D721Med (cell line): ENCODE data around the gene CCDC167.

ENCODE experiments used
- DNase-seq: peaks from one replicate; pipeline ENCODE4 v3.0.0; 2011; ENCODE audit warnings: low spot score; ENCODE audit not compliant: insufficient read length
- FAIRE-seq: peaks from 2 replicates; lab custom pipeline; 2011; peaks lifted over from hg19 to GRCh38; lab: Jason Lieb, UNC
- CTCF ChIP-seq: IDR thresholded peaks from 2 replicates; pipeline ENCODE4 v1.5.1; 2012; ENCODE audit warnings: mild to moderate bottlenecking, control low read depth; ENCODE audit not compliant: insufficient read depth; ENCODE audit errors: missing control alignments

Gene CCDC167

GRCh38 chr6:37483917-37484785 is 15.5 kb downstream of the CCDC167 start:
- no peak for FAIRE-seq
- peak; percentile 80 for TF ChIP-seq CTCF

DNA sequence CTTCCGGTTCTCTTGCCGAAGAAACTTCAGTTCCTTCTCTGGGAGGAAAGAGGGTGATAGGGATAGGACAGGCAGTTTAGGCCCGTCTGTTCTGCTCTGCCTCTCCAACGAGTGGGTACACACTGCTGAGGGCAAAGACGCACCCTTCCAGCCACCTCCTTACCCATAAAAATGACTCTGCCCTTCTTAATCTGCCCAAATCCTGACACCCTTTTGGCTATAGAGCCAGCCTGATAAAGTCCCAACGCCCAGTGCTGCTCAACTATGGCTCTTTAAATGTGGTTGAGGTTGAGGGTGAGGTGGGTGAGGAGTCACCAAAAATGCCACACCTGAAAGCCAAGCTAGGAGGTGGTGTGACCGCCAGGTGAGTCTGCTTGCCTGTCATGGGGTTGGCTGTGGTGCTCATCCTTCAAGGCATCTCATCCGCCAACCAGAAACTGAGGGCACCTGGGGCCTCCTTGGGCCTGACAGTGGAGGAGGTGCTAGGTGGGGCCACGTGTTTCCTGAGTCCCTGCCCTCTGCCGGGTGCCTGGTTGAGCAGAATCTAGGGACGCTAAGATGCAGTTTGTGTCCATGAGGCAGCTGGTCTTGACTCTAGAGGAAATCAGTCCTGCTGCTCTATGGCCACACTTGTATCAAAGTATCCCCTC is 16.3 kb downstream of the CCDC167 start:
- FAIRE-seq (no peak), DNase-seq (no peak)
- TF ChIP-seq CTCF = no peak

More at GRCh38 chr6:37483917-37484785, 15.5 kb downstream of the CCDC167 start:
- peak; percentile 90 for DNase-seq

GRCh38 chr6:37482606-37483251 is 17.0 kb downstream of the CCDC167 start:
- no peak for TF ChIP-seq CTCF
- FAIRE-seq (no peak), DNase-seq (no peak)

- TF ChIP-seq CTCF = no peak
- no peak for FAIRE-seq
- DNase-seq = peak; percentile 68
Observed at GRCh38 chr6:37481711-37482605, 17.7 kb downstream of the CCDC167 start.

DNA sequence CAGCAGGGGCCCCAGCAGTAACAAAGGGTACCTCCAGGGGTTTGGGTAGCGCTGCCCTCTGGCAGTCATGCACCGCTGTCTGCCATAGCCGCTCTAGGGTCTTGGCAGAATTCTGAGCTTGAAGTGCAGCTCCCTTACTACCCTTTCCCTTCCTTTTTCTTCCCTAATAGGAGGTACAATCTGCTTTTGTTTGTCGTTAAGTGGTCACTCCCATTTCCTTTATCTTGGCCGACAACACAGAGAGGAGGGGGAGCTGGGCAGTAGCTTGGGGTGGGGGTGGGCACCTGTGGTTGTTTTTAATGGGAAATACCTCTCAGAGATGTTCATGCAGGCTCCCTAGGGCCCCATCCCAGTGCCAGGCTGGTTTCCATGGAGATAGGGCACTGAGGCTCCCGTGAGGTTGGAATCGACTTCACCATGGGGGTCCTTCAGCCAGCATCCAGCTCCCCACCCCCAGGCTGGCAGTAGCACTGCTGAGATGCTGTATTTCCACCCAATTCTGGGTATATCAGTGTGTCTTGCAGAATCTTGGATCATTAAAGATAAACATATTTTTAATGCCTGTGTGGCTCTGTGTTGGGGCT is 18.6 kb downstream of the CCDC167 start:
- no peak for TF ChIP-seq CTCF
- no peak for FAIRE-seq
- DNase-seq = no peak

GRCh38 chr6:37480118-37480736 is 19.5 kb downstream of the CCDC167 start:
- DNase-seq = no peak
- FAIRE-seq = no peak
- no peak for TF ChIP-seq CTCF
